H4 (cell line): ENCODE results near the gene TWF1. TPM values are rescaled to one million over a fixed set of nuclear protein-coding genes. Genes with fewer than 3 reads are reported as not detected.
"Not testable (repeated sequence)": the region's sequence is repeated elsewhere in the genome, so short reads cannot be mapped to it uniquely, and the experiment has no call there.

Experiments used
- DNase-seq: peaks from one replicate; pipeline ENCODE4 v3.0.0-alpha.2; 2015; ENCODE audit warnings: low spot score
- total RNA-seq: library from RNA; depleted of rRNA; stranded (reverse); fragments of >200 nt; shearing (Covaris generic); gene quantifications from 2 replicates; pipeline ENCODE4 v1.2.3, GENCODE V29; 2014; rRNA removed

Gene TWF1
- 118 and 143 TPM in 2 replicates for total RNA-seq

GRCh38 chr12:43805860-43806736 is at the start of gene TWF1:
TSS of gene TWF1 (minus strand) at chr12:43806317. CDS start at chr12:43806245, 72 bp downstream.
- peak; percentile 52 for DNase-seq

- DNase-seq = no peak
These were observed 46.6 kb upstream of the TWF1 start for GRCh38 chr12:43852744-43853143.

- no peak for DNase-seq
These were observed 42.7 kb upstream of the TWF1 start for GRCh38 chr12:43848786-43849185.

- DNase-seq = no peak
These were observed 42.0 kb upstream of the TWF1 start for GRCh38 chr12:43848226-43848507.

GRCh38 chr12:43847425-43848225 is 41.5 kb upstream of the TWF1 start:
- not testable (repeated sequence) for DNase-seq

- no peak for DNase-seq
These were observed 36.1 kb upstream of the TWF1 start for GRCh38 chr12:43842259-43842658.

GRCh38 chr12:43841253-43841652 is 35.1 kb upstream of the TWF1 start:
- DNase-seq = no peak

- no peak for DNase-seq
These were observed 34.2 kb upstream of the TWF1 start for GRCh38 chr12:43840338-43840737.

GRCh38 chr12:43836475-43836989 is 30.4 kb upstream of the TWF1 start:
- DNase-seq = peak; percentile 11

- DNase-seq = peak; percentile 8
These were observed 29.7 kb upstream of the TWF1 start, which contains the start of gene TMEM117 for GRCh38 chr12:43835656-43836474. TSS of gene TMEM117 (plus strand) at chr12:43836081.

- DNase-seq = peak; percentile 7
These were observed 29.1 kb upstream of the TWF1 start for GRCh38 chr12:43835264-43835655.

GRCh38 chr12:43832463-43833168 is 26.5 kb upstream of the TWF1 start:
- no peak for DNase-seq

GRCh38 chr12:43827093-43827492 is 21.0 kb upstream of the TWF1 start:
- DNase-seq = no peak

- no peak for DNase-seq
These were observed 20.6 kb upstream of the TWF1 start for GRCh38 chr12:43826681-43827080.

GRCh38 chr12:43824207-43824775 is 18.2 kb upstream of the TWF1 start:
- DNase-seq = no peak

- no peak for DNase-seq
These were observed 10.1 kb upstream of the TWF1 start for GRCh38 chr12:43816168-43816567.

- no peak for DNase-seq
These were observed 9.3 kb upstream of the TWF1 start for GRCh38 chr12:43815416-43815815.

GRCh38 chr12:43812926-43813325 is 6.8 kb upstream of the TWF1 start:
- DNase-seq = no peak

- DNase-seq = no peak
These were observed 5.9 kb upstream of the TWF1 start for GRCh38 chr12:43812057-43812456.

- DNase-seq = no peak
These were observed 1.3 kb upstream of the TWF1 start for GRCh38 chr12:43807386-43807785.

- no peak for DNase-seq
These were observed 588 bp upstream of the TWF1 start for GRCh38 chr12:43806737-43807072.
